SU-DHL-6 (cell line): ENCODE results near the gene GRM5.

Experiments used
- CTCF ChIP-seq: fragments of 200-600 bp; sonication (generic); IDR thresholded peaks from one replicate; pipeline ENCODE4 v1.5.1; 2017; ENCODE audit warnings: antibody characterized with exemption, mild to moderate bottlenecking, low read length, moderate library complexity; ENCODE audit not compliant: insufficient read depth, poor library complexity, severe bottlenecking
- EZH2phosphoT487 ChIP-seq: fragments of 200-600 bp; sonication (generic), shearing (Covaris generic); conservative IDR thresholded peaks from 2 replicates; pipeline ENCODE4 v1.6.1; 2018; ENCODE audit warnings: mild to moderate bottlenecking, antibody characterized with exemption, low read length, moderate library complexity, mixed read lengths

GRCh38 chr11:88697139-88697538, 368.6 kb downstream of the GRM5 start:
- TF ChIP-seq CTCF (no peak), EZH2phosphoT487 (no peak)
